Measurements from ENCODE around the gene UBE2QL1. TPM values are rescaled to one million over a fixed set of nuclear protein-coding genes. Genes with fewer than 3 reads are reported as not detected.

The UBE2QL1 gene
- total RNA-seq, 1 experiment from 2014 or later: 0.24 TPM

GRCh38 chr5:6535594-6535993, 86.9 kb downstream of the UBE2QL1 start:
- DNase-seq (ENCODE audit: low read depth): no peak

- no peak for DNase-seq (ENCODE audit: low read depth)
These were observed 90.4 kb downstream of the UBE2QL1 start for GRCh38 chr5:6539060-6539459.

- DNase-seq (ENCODE audit: low read depth): no peak
These were observed 91.6 kb downstream of the UBE2QL1 start for GRCh38 chr5:6540111-6540827.

DNA sequence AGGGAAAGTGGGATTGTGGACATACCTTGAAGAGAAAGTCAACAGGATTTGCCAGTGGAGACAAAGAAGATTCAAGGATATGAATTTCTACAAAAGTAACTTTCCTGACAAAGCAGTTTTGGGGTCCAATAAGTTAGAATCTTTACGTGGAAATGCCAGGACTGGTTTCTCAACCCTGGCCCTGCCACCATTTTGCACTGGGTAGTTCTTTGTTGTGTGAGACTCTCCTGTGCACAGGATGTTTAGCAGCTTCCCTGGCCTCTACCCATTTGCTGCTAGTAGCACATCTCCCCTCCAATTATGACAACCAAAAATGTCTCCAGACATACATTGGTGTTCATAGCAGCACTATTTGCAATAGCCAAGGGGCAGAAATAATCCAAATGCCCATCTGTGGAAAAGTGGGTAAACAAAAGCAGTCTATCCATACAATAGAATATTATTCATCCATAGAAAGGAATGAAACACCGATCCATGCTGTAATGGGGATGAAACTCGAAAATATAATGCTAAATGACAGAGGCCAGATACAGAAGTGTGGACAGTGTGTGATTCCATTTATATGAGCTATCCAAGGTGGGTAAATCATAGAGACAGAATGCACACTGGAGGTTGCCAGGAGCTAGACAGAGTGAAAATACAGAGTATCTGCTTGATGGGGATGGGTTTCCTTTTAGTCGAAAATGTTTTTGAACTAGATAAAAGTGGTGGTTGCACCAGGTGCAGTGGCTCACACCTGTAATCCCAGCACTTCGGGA, 92.8 kb downstream of the UBE2QL1 start:
- no peak for DNase-seq (ENCODE audit: low read depth)

DNA sequence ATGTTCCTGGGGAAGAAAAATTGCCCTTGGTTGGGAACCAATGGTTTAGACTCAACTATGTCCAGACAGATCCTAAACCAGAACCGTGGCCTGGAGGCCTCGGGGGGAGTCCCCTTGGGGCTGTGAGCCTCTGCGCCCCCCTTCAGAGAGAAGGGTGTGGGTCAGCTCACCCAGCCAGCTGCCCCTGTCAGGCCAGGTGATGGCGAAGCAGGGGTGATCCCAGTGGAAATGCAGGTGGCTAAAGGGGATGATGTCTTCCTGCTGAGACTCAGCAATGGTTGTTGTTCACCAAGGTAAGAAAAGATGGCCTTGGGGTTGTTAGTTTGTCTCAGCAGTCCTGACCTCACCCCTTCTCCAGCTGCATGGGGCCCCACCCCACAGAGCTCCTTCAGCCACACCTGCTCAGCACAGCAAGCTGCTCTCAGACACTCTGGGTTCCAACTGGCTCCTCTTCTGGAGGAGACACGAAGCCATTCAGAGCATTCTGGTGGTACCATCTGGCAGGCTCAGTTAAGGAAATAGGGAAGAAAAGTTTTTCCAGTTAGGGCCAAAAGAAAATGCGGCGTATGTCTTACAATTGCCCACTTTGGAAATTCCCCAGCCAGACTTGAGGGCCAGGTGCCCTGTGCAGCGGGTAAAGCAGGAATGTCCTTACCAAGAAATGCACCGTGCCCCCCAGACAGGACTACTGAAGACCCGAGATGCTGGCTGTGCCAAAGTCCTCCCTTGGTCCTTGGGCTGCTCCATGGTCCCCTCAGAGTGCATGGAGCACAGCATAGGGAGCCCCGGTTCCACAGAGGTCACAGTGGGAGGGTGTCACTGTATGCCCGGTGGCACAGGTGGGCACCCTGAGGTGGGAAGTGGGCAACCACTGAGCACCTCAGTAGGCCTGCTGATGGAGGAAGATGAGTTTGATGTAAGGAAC, 94.0 kb downstream of the UBE2QL1 start:
- DNase-seq (ENCODE audit: low read depth): no peak

- DNase-seq (ENCODE audit: low read depth): no peak
These were observed 94.7 kb downstream of the UBE2QL1 start for GRCh38 chr5:6543346-6543730.

GRCh38 chr5:6543830-6544560, 95.3 kb downstream of the UBE2QL1 start:
- no peak for DNase-seq (ENCODE audit: low read depth)

Other genes with a start within 250 kb of the UBE2QL1 start
- gene MED10, start 70.3 kb upstream of the UBE2QL1 start, total RNA-seq (2014; rRNA removed; shearing (Covaris generic)): 10.5 and 16.8 TPM in 2 replicates
- 19.3 and 20.6 TPM in 2 replicates for gene NSUN2, start 184.2 kb downstream of the UBE2QL1 start, total RNA-seq (2014; rRNA removed; shearing (Covaris generic))
- gene SRD5A1, start 184.6 kb downstream of the UBE2QL1 start, total RNA-seq (2014; rRNA removed; shearing (Covaris generic)): 22.5 and 23.4 TPM in 2 replicates

Measured in RPMI7951 (cell line).